HCT116 (cell line): ENCODE measurements around the gene WSCD1. TPM values are rescaled to one million over a fixed set of nuclear protein-coding genes. Genes with fewer than 3 reads are reported as not detected.

Experiments
- ATAC-seq: fragments of 200-7000 bp; cut with Tn5 transposase; 2 replicates; pipeline ENCODE4 v1.9.1; 2020; ENCODE audit warnings: mild to moderate bottlenecking, moderate library complexity
- BruUV-seq: library from RNA; stranded (reverse); fragments of 400-500 nt; replicated peaks from 2 replicates; lab custom pipeline; 2021; lab: Mats Ljungman, UMichigan
- CTCF ChIA-PET: fragments of 300-600 bp; sonication (Branson Sonifier 250); formaldehyde crosslinking; loops from one replicate; lab custom pipeline; 2021; ENCODE audit warnings: antibody characterized with exemption; lab: Charles Lee
- POLR2A ChIA-PET: fragments of 300-600, 350-600 bp; sonication (Branson Sonifier 250); formaldehyde crosslinking; loops from one replicate; lab custom pipeline; 2021; ENCODE audit warnings: antibody characterized with exemption; lab: Charles Lee
- RAD21 ChIA-PET, 2 experiments: fragments of 300-600 bp; sonication (Branson Sonifier 250); formaldehyde crosslinking; loops; one replicate each; lab custom pipeline; 2023; ENCODE audit warnings: low total read pairs in 2 of 2; ENCODE audit not compliant: uncharacterized antibody in 2 of 2, unreplicated experiment in 2 of 2, low non-redundant PET in 1 of 2; lab: Charles Lee
- DNase-seq: peaks from one replicate; pipeline ENCODE4 v3.0.0-alpha.2; 2010; ENCODE audit warnings: low read depth, low spot score
- H2AFZ ChIP-seq: fragments of 200-600 bp; shearing (Covaris generic), sonication (generic); 2 replicates; pipeline ENCODE4 v1.6.1; 2017; ENCODE audit warnings: low read depth, mixed run types, mixed read lengths, antibody characterized with exemption, low read length; ENCODE audit not compliant: poor library complexity, severe bottlenecking
- H3K27ac ChIP-seq: 2 replicates; pipeline ENCODE4 v1.5.1; 2012; ENCODE audit warnings: low read depth, low read length
- H3K27me3 ChIP-seq: fragments of 200-600 bp; sonication (generic); 2 replicates; pipeline ENCODE4 v1.6.1; 2016; ENCODE audit warnings: mixed run types, low read length, mixed read lengths; ENCODE audit not compliant: insufficient read depth
- H3K36me3 ChIP-seq, 2 experiments: fragments of 200-500 bp in 1 of 2; fragments of 200-600 bp in 1 of 2; sonication (Bioruptor generic) in 1 of 2; sonication (generic) in 1 of 2; 2 replicates each; pipeline versions ENCODE4 v1.5.1 to v1.6.1; 2014 to 2016; ENCODE audit warnings: low read length in 2 of 2, inconsistent platforms in 1 of 2, mixed read lengths in 1 of 2, mixed run types in 1 of 2; ENCODE audit not compliant: insufficient read depth in 2 of 2, control insufficient read depth in 1 of 2
- H3K4me1 ChIP-seq, 2 experiments: fragments of 200-600 bp in 1 of 2; sonication (generic) in 1 of 2; 2 replicates each; pipeline versions ENCODE4 v1.5.1 to v1.6.1; 2012 to 2017; ENCODE audit warnings: low read length in 2 of 2, inconsistent platforms in 1 of 2, mild to moderate bottlenecking in 1 of 2, mixed read lengths in 1 of 2, mixed run types in 1 of 2, moderate library complexity in 1 of 2; ENCODE audit not compliant: insufficient read depth in 2 of 2, control insufficient read depth in 1 of 2
- H3K4me2 ChIP-seq: fragments of 200-600 bp; sonication (generic); 2 replicates; pipeline ENCODE4 v1.6.1; 2017; ENCODE audit warnings: mixed run types, low read length, mixed read lengths
- H3K4me3 ChIP-seq, 2 experiments: fragments of 200-600 bp in 1 of 2; sonication (generic) in 1 of 2; replicated peaks in 1 of 2; 2 replicates each; pipeline ENCODE4 v1.5.1; 2011 to 2016; ENCODE audit warnings: low read length in 2 of 2, control low read depth in 1 of 2, low read depth in 1 of 2, mild to moderate bottlenecking in 1 of 2, mixed read lengths in 1 of 2, mixed run types in 1 of 2
- H3K79me2 ChIP-seq: fragments of 200-600 bp; sonication (generic); 2 replicates; pipeline ENCODE4 v1.6.1; 2017; ENCODE audit warnings: mild to moderate bottlenecking, mixed run types, low read length, moderate library complexity, mixed read lengths; ENCODE audit not compliant: insufficient read depth
- H3K9ac ChIP-seq: fragments of 200-600 bp; sonication (generic); 2 replicates; pipeline ENCODE4 v1.6.1; 2016; ENCODE audit warnings: low read length, mixed read lengths
- H3K9me2 ChIP-seq: fragments of 200-600 bp; sonication (generic), shearing (Covaris generic); 2 replicates; pipeline ENCODE4 v1.6.1; 2017; ENCODE audit warnings: mixed run types, mild to moderate bottlenecking, moderate library complexity; ENCODE audit not compliant: insufficient read depth
- H3K9me3 ChIP-seq, 2 experiments: fragments of 200-500 bp in 1 of 2; fragments of 200-600 bp in 1 of 2; sonication (Bioruptor generic) in 1 of 2; sonication (generic) in 1 of 2; 2 replicates each; pipeline ENCODE4 v1.6.1; 2014 to 2017; ENCODE audit warnings: low read length in 2 of 2, mixed read lengths in 2 of 2, inconsistent platforms in 1 of 2, low read depth in 1 of 2, mild to moderate bottlenecking in 1 of 2, mixed run types in 1 of 2, moderate library complexity in 1 of 2; ENCODE audit not compliant: control insufficient read depth in 1 of 2, insufficient read depth in 1 of 2
- H4K20me1 ChIP-seq: fragments of 200-600 bp; sonication (generic), shearing (Covaris generic); 2 replicates; pipeline ENCODE4 v1.6.1; 2017; ENCODE audit warnings: mixed run types, mild to moderate bottlenecking, moderate library complexity; ENCODE audit not compliant: insufficient read depth
- CBX3 ChIP-seq: IDR thresholded peaks from 2 replicates; pipeline ENCODE4 v1.6.1; 2012; ENCODE audit warnings: low read depth
- ELF1 ChIP-seq: IDR thresholded peaks from 2 replicates; pipeline ENCODE4 v1.6.1; 2012; ENCODE audit warnings: low read depth, borderline replicate concordance
- EZH2phosphoT487 ChIP-seq: fragments of 200-600 bp; IDR thresholded peaks from 2 replicates; pipeline ENCODE4 v1.6.1; 2018; ENCODE audit warnings: antibody characterized with exemption, borderline replicate concordance
- JUND ChIP-seq: IDR thresholded peaks from 2 replicates; pipeline ENCODE4 v1.6.1; 2012
- POLR2A ChIP-seq: IDR thresholded peaks from 2 replicates; pipeline ENCODE4 v1.7.0; 2011; ENCODE audit warnings: borderline replicate concordance; ENCODE audit not compliant: insufficient read depth, insufficient read length; ENCODE audit errors: extremely low read depth
- POLR2AphosphoS5 ChIP-seq: IDR thresholded peaks from 2 replicates; pipeline ENCODE4 v1.6.1; 2011; ENCODE audit warnings: mild to moderate bottlenecking, low read depth, low read length, moderate library complexity
- SP1 ChIP-seq: IDR thresholded peaks from 2 replicates; pipeline ENCODE4 v1.6.1; 2012; ENCODE audit warnings: low read depth
- SRF ChIP-seq: IDR thresholded peaks from 2 replicates; pipeline ENCODE4 v1.6.1; 2012; ENCODE audit warnings: low read depth
- TCF7L2 ChIP-seq: IDR thresholded peaks from 2 replicates; pipeline ENCODE4 v1.7.0; 2011; ENCODE audit warnings: borderline replicate concordance, inconsistent platforms; ENCODE audit not compliant: insufficient read depth, insufficient read length; ENCODE audit errors: extremely low read depth
- YY1 ChIP-seq: IDR thresholded peaks from 2 replicates; pipeline ENCODE4 v1.6.1; 2011; ENCODE audit warnings: low read length, low read depth, moderate library complexity, mild to moderate bottlenecking; ENCODE audit not compliant: insufficient replicate concordance; ENCODE audit errors: extremely low read depth
- ZNF274 ChIP-seq: fragments of 200-500 bp; sonication (Bioruptor generic); IDR thresholded peaks from 2 replicates; pipeline ENCODE4 v1.6.1; 2014; ENCODE audit warnings: mild to moderate bottlenecking, low read depth, low read length, inconsistent platforms
- intact Hi-C: fragments of 100-400 bp; cut with micrococcal nuclease; formaldehyde crosslinking; loops from 2 replicates; pipeline ENCODE4 v1.10.0; 2022
- total RNA-seq: library from RNA; stranded (reverse); gene quantifications from one replicate; pipeline ENCODE4 v1.2.1, GENCODE V29; 2021; ENCODE audit not compliant: unreplicated experiment
- TF ChIP-seq, protein P1 (sequence below): IDR thresholded peaks from 2 replicates; pipeline ENCODE4 v1.6.1; 2011; ENCODE audit warnings: mild to moderate bottlenecking, low read length, moderate library complexity; ENCODE audit not compliant: insufficient replicate concordance; ENCODE audit errors: extremely low read depth
- TF ChIP-seq, protein P2 (sequence below): IDR thresholded peaks from 2 replicates; pipeline ENCODE4 v1.6.1; 2012
- TF ChIP-seq, protein P3 (sequence below): IDR thresholded peaks from 2 replicates; pipeline ENCODE4 v1.6.1; 2012; ENCODE audit warnings: low read depth

Gene WSCD1
- total RNA-seq, 1 experiment from 2014 or later: 0.15 TPM

DNA sequence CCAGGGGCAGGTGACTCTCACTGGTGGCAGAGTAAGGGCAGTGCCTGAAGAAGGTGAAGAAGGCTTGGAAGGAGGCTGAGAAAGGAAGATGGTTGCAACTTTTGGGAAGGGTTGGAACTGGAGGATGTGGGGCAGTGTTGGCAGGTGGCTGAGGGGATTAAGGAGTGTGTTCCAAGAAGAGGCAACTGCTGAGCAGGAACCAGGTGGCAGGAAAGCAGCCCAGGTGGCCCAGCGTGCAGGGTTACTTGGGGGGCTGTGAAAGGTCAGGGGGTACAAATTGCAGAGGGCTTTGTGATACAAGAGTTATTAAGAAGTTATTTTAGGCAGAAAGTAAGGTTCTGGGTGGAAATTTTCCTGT is 28.6 kb downstream of the WSCD1 start (continued):
- TF ChIP-seq, protein P1, sequence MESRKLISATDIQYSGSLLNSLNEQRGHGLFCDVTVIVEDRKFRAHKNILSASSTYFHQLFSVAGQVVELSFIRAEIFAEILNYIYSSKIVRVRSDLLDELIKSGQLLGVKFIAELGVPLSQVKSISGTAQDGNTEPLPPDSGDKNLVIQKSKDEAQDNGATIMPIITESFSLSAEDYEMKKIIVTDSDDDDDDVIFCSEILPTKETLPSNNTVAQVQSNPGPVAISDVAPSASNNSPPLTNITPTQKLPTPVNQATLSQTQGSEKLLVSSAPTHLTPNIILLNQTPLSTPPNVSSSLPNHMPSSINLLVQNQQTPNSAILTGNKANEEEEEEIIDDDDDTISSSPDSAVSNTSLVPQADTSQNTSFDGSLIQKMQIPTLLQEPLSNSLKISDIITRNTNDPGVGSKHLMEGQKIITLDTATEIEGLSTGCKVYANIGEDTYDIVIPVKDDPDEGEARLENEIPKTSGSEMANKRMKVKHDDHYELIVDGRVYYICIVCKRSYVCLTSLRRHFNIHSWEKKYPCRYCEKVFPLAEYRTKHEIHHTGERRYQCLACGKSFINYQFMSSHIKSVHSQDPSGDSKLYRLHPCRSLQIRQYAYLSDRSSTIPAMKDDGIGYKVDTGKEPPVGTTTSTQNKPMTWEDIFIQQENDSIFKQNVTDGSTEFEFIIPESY: no peak
- TF ChIP-seq YY1 (no peak), EZH2phosphoT487 (no peak), POLR2AphosphoS5 (no peak), SP1 (no peak), POLR2A (no peak)
- TF ChIP-seq, protein P2, sequence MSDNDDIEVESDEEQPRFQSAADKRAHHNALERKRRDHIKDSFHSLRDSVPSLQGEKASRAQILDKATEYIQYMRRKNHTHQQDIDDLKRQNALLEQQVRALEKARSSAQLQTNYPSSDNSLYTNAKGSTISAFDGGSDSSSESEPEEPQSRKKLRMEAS: no peak

DNA sequence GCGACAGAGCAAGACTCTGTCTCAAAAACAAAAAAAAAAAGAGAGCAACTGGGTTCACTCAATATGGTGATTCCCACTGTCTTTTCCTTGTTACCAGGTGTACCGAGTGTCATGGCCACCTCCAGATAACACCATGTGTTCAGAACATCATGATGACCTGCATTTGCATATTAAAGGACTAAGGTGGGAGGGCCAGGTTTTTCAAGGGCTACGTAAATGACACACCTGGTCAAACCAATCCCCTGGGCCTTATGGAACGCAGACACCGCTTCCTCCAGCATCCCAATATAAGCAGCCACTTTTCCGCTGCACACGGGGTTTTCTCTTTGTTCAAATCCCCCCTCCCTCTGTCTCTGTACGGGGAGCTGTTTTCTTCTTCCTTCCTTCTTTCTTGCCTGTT is 29.3 kb downstream of the WSCD1 start:
- no peak overlapping the region for H3K4me2 ChIP-seq

More for the DNA sequence above, 29.3 kb downstream of the WSCD1 start:
- H3K4me3 ChIP-seq: no peak overlapping the region
- CTCF ChIA-PET: no interaction called here
- H3K9me3 ChIP-seq: no peaks in the 10 kb centered on the region
- H3K4me1 ChIP-seq: no peaks in the 10 kb centered on the region
- no TSS peak for BruUV-seq
- no peaks in the 10 kb centered on the region for H3K79me2 ChIP-seq
- no peak overlapping the region for H3K27ac ChIP-seq
- RAD21 ChIA-PET: no interaction called here
- DNase-seq: no peak
- no peak overlapping the region for H3K9ac ChIP-seq
- no peaks in the 10 kb centered on the region for H3K36me3 ChIP-seq
- ATAC-seq: no peak
- POLR2A ChIA-PET: no interaction called here
- H3K9me2 ChIP-seq: no peaks in the 10 kb centered on the region
- H2AFZ ChIP-seq: no peak overlapping the region
- TF ChIP-seq POLR2A: no peak
- TF ChIP-seq ZNF274: no peak
- no peak for TF ChIP-seq TCF7L2
- no peak for TF ChIP-seq CBX3
- no peak for TF ChIP-seq ELF1
- no peak for TF ChIP-seq JUND
- no peak for TF ChIP-seq POLR2AphosphoS5
- TF ChIP-seq SRF: no peak
- TF ChIP-seq, protein P3, sequence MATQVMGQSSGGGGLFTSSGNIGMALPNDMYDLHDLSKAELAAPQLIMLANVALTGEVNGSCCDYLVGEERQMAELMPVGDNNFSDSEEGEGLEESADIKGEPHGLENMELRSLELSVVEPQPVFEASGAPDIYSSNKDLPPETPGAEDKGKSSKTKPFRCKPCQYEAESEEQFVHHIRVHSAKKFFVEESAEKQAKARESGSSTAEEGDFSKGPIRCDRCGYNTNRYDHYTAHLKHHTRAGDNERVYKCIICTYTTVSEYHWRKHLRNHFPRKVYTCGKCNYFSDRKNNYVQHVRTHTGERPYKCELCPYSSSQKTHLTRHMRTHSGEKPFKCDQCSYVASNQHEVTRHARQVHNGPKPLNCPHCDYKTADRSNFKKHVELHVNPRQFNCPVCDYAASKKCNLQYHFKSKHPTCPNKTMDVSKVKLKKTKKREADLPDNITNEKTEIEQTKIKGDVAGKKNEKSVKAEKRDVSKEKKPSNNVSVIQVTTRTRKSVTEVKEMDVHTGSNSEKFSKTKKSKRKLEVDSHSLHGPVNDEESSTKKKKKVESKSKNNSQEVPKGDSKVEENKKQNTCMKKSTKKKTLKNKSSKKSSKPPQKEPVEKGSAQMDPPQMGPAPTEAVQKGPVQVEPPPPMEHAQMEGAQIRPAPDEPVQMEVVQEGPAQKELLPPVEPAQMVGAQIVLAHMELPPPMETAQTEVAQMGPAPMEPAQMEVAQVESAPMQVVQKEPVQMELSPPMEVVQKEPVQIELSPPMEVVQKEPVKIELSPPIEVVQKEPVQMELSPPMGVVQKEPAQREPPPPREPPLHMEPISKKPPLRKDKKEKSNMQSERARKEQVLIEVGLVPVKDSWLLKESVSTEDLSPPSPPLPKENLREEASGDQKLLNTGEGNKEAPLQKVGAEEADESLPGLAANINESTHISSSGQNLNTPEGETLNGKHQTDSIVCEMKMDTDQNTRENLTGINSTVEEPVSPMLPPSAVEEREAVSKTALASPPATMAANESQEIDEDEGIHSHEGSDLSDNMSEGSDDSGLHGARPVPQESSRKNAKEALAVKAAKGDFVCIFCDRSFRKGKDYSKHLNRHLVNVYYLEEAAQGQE: no peak
- TF ChIP-seq, protein P2: no peak
- intact Hi-C loops: no loop called here
- no peaks in the 10 kb centered on the region for H4K20me1 ChIP-seq
- H3K27me3 ChIP-seq: peaks cover 81% of the 10 kb centered on the region
